AG04450 (cell line): Measurements from ENCODE around the gene EXOC2. TPM values are rescaled to one million over a fixed set of nuclear protein-coding genes. Genes with fewer than 3 reads are reported as not detected.

Experiments used
- CTCF ChIA-PET: fragments of 300-600, 350-600 bp; formaldehyde crosslinking; extraction: SDS; loops from one replicate; lab custom pipeline; 2022; ENCODE audit warnings: antibody characterized with exemption, inconsistent platforms; lab: Charles Lee
- POLR2A ChIA-PET: fragments of 350-600 bp; formaldehyde crosslinking; extraction: SDS; loops from one replicate; lab custom pipeline; 2021; ENCODE audit warnings: antibody characterized with exemption, inconsistent platforms; lab: Yijun Ruan, JAX
- DNase-seq: peaks from one replicate; pipeline ENCODE4 v3.0.0-alpha.2; 2011; ENCODE audit warnings: low read depth, low spot score
- H3K27ac ChIP-seq: one replicate; pipeline ENCODE4 v1.5.1; 2012; ENCODE audit warnings: low read depth, low read length, control low read depth
- H3K27me3 ChIP-seq: one replicate; pipeline ENCODE4 v1.6.0; 2012; ENCODE audit warnings: low read length; ENCODE audit not compliant: control insufficient read depth, insufficient read depth
- H3K4me3 ChIP-seq: 2 replicates; pipeline ENCODE4 v1.5.1; 2011; ENCODE audit warnings: mild to moderate bottlenecking, low read depth, low read length, control low read depth
- H3K9me3 ChIP-seq: 2 replicates; pipeline ENCODE4 v1.5.1; 2012; ENCODE audit warnings: low read length; ENCODE audit not compliant: control insufficient read depth, insufficient read depth
- polyA plus RNA-seq: library from polyadenylated mRNA; depleted of rRNA; stranded (reverse); fragments of >200 nt; gene quantifications from 2 replicates; pipeline ENCODE4 v1.2.3, GENCODE V29; 2011
- TF ChIP-seq, protein P1 (sequence below): IDR thresholded peaks from 2 replicates; pipeline ENCODE4 v1.5.1; 2011; ENCODE audit warnings: low read depth, low read length, control low read depth, inconsistent platforms

Gene EXOC2
- polyA plus RNA-seq, 1 experiment, result 33.4 TPM

- CTCF ChIA-PET, result interaction anchor here (1.1 kb wide), 1 partner anchor 74 kb away, joined by 3 read pairs; no protein-coding TSS in a partner anchor
- POLR2A ChIA-PET, result no interaction called here
- DNase-seq, result no peak
- TF ChIP-seq, protein P1, sequence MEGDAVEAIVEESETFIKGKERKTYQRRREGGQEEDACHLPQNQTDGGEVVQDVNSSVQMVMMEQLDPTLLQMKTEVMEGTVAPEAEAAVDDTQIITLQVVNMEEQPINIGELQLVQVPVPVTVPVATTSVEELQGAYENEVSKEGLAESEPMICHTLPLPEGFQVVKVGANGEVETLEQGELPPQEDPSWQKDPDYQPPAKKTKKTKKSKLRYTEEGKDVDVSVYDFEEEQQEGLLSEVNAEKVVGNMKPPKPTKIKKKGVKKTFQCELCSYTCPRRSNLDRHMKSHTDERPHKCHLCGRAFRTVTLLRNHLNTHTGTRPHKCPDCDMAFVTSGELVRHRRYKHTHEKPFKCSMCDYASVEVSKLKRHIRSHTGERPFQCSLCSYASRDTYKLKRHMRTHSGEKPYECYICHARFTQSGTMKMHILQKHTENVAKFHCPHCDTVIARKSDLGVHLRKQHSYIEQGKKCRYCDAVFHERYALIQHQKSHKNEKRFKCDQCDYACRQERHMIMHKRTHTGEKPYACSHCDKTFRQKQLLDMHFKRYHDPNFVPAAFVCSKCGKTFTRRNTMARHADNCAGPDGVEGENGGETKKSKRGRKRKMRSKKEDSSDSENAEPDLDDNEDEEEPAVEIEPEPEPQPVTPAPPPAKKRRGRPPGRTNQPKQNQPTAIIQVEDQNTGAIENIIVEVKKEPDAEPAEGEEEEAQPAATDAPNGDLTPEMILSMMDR, result no peak
- Histone ChIP-seq H3K27ac (no peak overlapping the region), H3K4me3 (no peak overlapping the region), H3K9me3 (peaks cover 14% of the 10 kb centered on the region), H3K27me3 (no peaks in the 10 kb centered on the region)
Observed at GRCh38 chr6:516213-516612, 176.7 kb downstream of the EXOC2 start.

DNA sequence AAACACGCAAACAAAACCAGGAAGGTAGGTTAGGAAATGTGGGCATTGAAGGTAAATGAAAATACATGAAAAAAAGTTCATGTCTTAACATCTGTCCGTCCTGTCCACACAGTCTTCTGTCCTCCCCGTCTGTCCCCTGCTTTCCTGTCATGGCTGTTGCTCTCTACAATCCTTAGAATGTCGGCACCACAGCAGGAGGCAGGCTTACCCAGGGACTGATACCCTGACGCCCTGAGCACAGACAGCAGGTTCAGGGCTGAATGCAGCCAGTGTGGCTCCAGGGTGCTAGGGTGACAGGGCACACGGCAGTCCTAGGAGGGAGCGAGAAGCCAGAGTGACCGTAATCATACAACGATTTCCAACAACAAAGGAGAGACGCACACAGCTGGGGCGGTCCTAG is 177.7 kb downstream of the EXOC2 start:
- DNase-seq, result no peak
- TF ChIP-seq, protein P1, result no peak
- ChIA-PET CTCF (no interaction called here), POLR2A (no interaction called here)
- H3K27me3 ChIP-seq, result no peaks in the 10 kb centered on the region
- H3K4me3 ChIP-seq, result no peak overlapping the region
- H3K9me3 ChIP-seq, result peaks cover 5% of the 10 kb centered on the region; the same call in 1 of the 2 replicates
- H3K27ac ChIP-seq, result no peak overlapping the region

DNA sequence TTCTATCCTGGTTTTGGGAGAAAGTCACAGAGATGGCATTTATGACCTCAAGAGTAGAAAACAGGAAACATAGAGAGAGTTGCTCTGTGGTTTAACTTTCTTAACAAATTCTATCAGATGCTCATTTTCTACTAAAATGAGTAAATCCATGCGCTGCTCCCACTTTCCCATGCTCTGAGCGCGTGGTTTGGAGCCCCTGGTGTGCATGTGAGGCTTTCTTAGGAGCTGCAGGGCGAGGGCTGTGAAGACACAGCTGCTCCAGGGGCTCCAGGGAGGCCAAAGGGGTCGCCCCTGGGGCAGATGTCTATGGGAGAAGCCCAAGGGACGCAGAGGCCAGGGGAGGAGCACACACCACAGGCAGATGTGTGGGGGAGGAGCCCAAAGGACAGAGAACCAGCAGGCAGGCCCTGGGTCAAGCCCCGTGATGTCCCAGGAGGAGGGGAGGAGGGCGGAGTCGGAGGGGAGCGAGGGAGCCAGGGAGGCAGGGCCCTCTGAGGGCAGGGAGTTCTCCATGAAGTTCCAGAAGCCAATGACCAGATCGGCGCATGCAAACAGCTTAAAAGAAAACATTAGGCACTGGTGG is 178.5 kb downstream of the EXOC2 start:
- DNase-seq, result no peak
- Histone ChIP-seq H3K27ac (no peak overlapping the region), H3K9me3 (peaks cover 5% of the 10 kb centered on the region; the same call in 1 of the 2 replicates), H3K27me3 (no peaks in the 10 kb centered on the region), H3K4me3 (no peak overlapping the region)
- CTCF ChIA-PET, result interaction anchor here (0.9 kb wide), 1 partner anchor 326 kb away, joined by 3 read pairs; no protein-coding TSS in a partner anchor
- POLR2A ChIA-PET, result no interaction called here
- TF ChIP-seq, protein P1, result no peak

GRCh38 chr6:513961-514360 is 179.0 kb downstream of the EXOC2 start:
- TF ChIP-seq, protein P1, result no peak
- no peak for DNase-seq
- H3K9me3 ChIP-seq, result peaks cover 4% of the 10 kb centered on the region; the same call in 1 of the 2 replicates
- POLR2A ChIA-PET, result no interaction called here
- no peaks in the 10 kb centered on the region for H3K27me3 ChIP-seq
- H3K4me3 ChIP-seq, result no peak overlapping the region
- no peak overlapping the region for H3K27ac ChIP-seq
- CTCF ChIA-PET, result interaction anchor here (0.9 kb wide), 1 partner anchor 325 kb away, joined by 3 read pairs; no protein-coding TSS in a partner anchor

- DNase-seq, result no peak
- CTCF ChIA-PET, result no interaction called here
- POLR2A ChIA-PET, result no interaction called here
- TF ChIP-seq, protein P1, result no peak
- Histone ChIP-seq H3K9me3 (peaks cover 3% of the 10 kb centered on the region; the same call in 1 of the 2 replicates), H3K27ac (no peak overlapping the region), H3K27me3 (no peaks in the 10 kb centered on the region), H3K4me3 (no peak overlapping the region)
Observed at GRCh38 chr6:513058-513457, 179.9 kb downstream of the EXOC2 start.
